Measurements from ENCODE around the gene INPP4B.

INPP4B gene

GRCh38 chr4:142595222-142595871 lies 250.8 kb downstream of the INPP4B start:
- DNase-seq (ENCODE audit: extremely low read depth in 1 of 2, low read depth in 1 of 2) = no peak

- no peak for DNase-seq (ENCODE audit: extremely low read depth in 1 of 2, low read depth in 1 of 2)
Observed at GRCh38 chr4:142585411-142585810, 260.7 kb downstream of the INPP4B start.

GRCh38 chr4:142583708-142584107 lies 262.4 kb downstream of the INPP4B start:
- DNase-seq (ENCODE audit: extremely low read depth in 1 of 2, low read depth in 1 of 2) = no peak

- DNase-seq (ENCODE audit: extremely low read depth in 1 of 2, low read depth in 1 of 2) = no peak
Observed at GRCh38 chr4:142582340-142582739, 263.8 kb downstream of the INPP4B start.

GRCh38 chr4:142581881-142582280 lies 264.2 kb downstream of the INPP4B start:
- no peak for DNase-seq (ENCODE audit: extremely low read depth in 1 of 2, low read depth in 1 of 2)

GRCh38 chr4:142579443-142579842 lies 266.7 kb downstream of the INPP4B start:
- no peak for DNase-seq (ENCODE audit: extremely low read depth in 1 of 2, low read depth in 1 of 2)

GRCh38 chr4:142574306-142574705 lies 271.8 kb downstream of the INPP4B start:
- DNase-seq (ENCODE audit: extremely low read depth in 1 of 2, low read depth in 1 of 2) = no peak

- DNase-seq (ENCODE audit: extremely low read depth in 1 of 2, low read depth in 1 of 2) = no peak
Observed at GRCh38 chr4:142572071-142572470, 274.0 kb downstream of the INPP4B start.

GRCh38 chr4:142567620-142568451 lies 278.3 kb downstream of the INPP4B start:
- no peak for DNase-seq (ENCODE audit: extremely low read depth in 1 of 2, low read depth in 1 of 2)

- peak in 1 of 2 donors; percentile 33 for DNase-seq (ENCODE audit: extremely low read depth in 1 of 2, low read depth in 1 of 2)
Observed at GRCh38 chr4:142567199-142567598, 278.9 kb downstream of the INPP4B start.

GRCh38 chr4:142566777-142567176 lies 279.3 kb downstream of the INPP4B start:
- no peak for DNase-seq (ENCODE audit: extremely low read depth in 1 of 2, low read depth in 1 of 2)

GRCh38 chr4:142566243-142566642 lies 279.9 kb downstream of the INPP4B start:
- DNase-seq (ENCODE audit: extremely low read depth in 1 of 2, low read depth in 1 of 2) = no peak

GRCh38 chr4:142565771-142566170 lies 280.3 kb downstream of the INPP4B start:
- no peak for DNase-seq (ENCODE audit: extremely low read depth in 1 of 2, low read depth in 1 of 2)

GRCh38 chr4:142563682-142564291 lies 282.3 kb downstream of the INPP4B start:
- DNase-seq (ENCODE audit: extremely low read depth in 1 of 2, low read depth in 1 of 2) = no peak

- no peak for DNase-seq (ENCODE audit: extremely low read depth in 1 of 2, low read depth in 1 of 2)
Observed at GRCh38 chr4:142559986-142560385, 286.1 kb downstream of the INPP4B start.

GRCh38 chr4:142558851-142559250 lies 287.2 kb downstream of the INPP4B start:
- no peak for DNase-seq (ENCODE audit: extremely low read depth in 1 of 2, low read depth in 1 of 2)

- no peak for DNase-seq (ENCODE audit: extremely low read depth in 1 of 2, low read depth in 1 of 2)
Observed at GRCh38 chr4:142557239-142557801, 288.8 kb downstream of the INPP4B start.

GRCh38 chr4:142556570-142557238 lies 289.4 kb downstream of the INPP4B start:
- DNase-seq (ENCODE audit: extremely low read depth in 1 of 2, low read depth in 1 of 2) = no peak

- no peak for DNase-seq (ENCODE audit: extremely low read depth in 1 of 2, low read depth in 1 of 2)
Observed at GRCh38 chr4:142556048-142556447, 290.1 kb downstream of the INPP4B start.

- DNase-seq (ENCODE audit: extremely low read depth in 1 of 2, low read depth in 1 of 2) = no peak
Observed at GRCh38 chr4:142554412-142554811, 291.7 kb downstream of the INPP4B start.
